ENCODE results near the gene ADGRF1.

Gene ADGRF1

DNA sequence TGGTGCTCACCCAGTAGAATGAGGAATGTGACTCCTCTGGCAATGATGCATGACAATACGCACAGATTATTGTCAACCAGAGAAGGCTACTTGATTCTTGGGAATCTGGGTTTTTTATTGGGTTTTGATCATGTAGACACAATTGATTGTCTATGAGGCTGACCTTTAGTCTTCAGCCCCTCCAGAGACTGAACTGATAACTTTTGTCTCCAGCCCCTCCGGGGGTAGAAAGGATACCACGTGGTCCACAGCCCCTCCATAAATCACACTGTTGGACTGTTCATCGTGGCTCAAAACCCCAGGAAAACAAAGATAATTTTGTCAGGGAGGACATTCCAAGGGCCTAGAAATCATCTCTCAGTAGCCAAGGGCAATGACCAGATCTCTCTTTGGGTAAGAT is 62.9 kb downstream of the ADGRF1 start:
- DNase-seq, result no peak

DNA sequence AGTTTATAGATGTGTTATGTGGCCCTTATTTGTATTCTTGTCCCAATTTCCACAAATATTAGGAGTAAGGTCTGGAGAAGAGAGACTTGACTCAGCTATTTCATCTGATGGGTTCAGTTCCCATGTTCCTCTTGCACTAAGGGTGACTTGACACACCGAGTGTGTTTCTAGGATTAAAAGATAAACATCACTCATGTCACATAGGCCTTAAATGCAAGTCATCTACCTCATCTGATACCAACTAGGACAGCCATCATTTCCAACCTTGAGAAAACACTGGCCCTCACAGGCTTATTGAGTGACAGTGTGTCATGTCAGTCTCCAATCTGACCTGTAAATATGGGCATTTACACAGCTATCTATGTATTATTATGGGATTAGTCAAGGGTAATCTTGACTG is 67.3 kb downstream of the ADGRF1 start:
- DNase-seq, result no peak

DNA sequence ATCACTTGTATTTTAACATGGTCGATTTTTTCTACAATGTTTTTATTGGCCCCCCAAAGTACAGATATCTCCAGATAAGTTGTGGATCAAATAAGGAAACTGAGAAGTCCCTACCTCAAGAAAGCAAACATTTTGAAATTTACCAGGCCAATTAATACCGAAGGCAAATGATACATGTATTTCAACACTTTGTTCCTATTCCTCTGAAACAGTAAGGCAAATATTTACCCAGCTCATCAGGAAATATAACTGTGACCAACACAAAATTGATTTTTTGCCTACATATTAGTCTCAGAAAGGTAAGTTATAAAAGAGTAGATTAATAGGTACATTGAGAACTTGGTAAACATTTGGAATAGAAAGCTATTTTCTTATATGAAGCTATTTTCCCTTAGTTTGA is 69.1 kb downstream of the ADGRF1 start:
- no peak for DNase-seq

DNA sequence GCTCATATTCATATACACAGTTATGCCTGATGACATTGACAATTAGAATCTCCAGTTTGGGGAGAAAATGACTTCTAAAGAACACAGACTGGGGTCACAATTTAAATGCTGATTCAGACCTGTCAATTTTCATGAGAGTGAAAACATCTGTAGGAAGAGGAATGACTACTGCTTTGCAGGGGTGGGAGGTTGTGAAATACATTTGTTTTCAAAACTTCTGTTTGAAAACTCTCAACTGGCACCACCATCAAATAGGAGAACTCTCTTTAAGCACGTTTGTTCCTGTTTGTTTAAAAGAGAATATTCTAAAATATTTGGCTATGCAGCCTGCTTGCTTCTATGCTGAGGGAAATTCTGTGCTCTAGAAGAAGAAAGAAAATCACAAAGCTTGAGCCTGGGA is 69.6 kb downstream of the ADGRF1 start:
- no peak for DNase-seq

DNA sequence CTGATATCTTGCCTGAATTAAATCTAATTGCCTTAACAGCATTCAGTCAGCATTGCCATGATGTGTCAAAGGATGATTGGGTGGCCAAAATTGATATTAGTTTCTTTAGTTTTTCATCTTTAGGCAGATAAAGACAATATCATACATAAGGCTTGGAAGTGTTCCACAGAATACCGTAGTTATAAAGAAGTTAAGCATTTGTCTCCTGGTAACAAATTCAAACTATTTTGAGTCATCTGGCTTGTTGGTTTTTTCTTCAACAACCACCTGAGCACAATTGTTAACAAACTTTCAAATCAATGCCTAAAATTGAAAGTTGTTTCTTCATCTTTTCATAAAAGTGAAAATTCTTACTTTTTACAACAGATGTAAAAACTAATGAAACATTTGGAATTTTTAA is 72.9 kb downstream of the ADGRF1 start:
- DNase-seq, result no peak

DNA sequence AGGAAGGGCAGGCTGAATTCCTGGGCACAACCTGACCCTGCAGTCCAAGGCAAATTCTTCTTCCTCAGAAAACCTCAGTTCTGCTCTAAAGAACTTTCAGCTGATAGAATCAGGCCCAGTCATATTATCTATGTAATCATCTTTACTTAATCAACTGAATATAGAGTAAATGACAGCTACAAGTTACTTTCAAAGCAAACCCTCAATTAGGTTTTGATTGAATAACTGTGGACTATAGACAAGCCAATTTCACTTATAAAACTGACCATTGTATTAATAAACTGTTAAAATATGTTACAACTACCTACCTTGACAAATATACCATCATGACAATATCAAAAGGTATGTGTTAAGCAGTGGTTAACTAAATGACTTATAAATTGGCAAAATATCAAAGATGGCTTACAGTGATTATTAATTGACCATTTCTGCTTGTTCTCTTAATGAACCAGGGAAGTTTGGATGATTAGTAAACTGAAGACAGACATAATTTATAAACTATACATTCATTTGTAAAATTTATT is 74.2 kb downstream of the ADGRF1 start:
- no peak for DNase-seq

DNA sequence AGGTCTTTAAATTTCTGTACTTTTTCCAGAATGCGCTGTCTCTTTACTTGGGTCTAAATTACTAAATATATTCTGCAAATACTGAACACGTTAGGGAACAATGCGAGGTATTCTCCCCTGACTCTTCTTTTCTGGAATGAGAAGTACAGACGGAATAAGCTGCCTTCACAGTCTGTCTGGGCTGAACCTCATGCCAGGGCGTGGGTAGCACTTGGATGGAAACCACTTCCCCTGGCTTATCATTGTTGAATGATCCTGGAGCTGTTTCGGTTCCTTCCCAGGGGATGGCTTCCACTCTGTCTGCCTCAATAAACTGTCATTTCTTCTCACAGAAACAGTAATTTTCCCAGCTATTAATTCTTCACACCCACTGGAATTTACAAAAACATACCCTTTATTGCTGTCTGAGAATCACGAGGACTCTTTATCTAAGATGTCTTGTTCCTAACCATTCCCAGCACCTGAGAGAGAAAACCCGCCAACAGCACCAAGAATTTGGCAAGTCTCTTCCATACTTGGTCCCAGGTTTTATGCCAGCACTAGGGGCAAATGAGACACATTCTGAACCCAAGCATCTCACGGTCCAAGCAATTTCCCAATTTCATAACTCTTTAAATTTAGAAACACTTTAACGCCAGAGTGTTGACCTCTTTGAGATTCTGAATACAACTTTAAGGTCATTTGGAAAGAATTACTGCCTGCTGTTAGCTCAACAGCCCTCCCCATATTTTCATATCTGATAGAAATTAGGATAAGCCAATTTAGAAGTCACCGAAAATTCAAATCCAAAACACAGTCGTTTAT is 77.2 kb downstream of the ADGRF1 start:
- DNase-seq, result no peak

DNA sequence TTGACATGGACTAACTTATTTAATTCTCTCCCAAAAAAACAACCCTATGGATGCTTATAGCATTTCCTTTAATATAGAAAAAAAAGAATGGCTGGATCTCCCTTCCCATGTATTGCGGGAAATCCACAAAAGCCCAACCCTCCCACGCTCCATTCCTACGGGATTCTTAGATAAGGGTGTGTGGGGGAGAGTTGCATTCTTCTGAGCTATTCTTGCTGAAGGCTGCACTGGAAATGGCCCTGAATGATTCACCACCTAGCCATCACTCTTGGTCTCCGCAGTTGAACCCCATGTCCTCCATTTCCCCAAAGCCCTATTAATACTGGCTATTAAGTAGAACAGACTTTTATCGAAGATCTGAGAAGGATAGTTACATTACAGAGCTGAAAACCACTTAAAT is 78.5 kb downstream of the ADGRF1 start:
- no peak for DNase-seq

DNA sequence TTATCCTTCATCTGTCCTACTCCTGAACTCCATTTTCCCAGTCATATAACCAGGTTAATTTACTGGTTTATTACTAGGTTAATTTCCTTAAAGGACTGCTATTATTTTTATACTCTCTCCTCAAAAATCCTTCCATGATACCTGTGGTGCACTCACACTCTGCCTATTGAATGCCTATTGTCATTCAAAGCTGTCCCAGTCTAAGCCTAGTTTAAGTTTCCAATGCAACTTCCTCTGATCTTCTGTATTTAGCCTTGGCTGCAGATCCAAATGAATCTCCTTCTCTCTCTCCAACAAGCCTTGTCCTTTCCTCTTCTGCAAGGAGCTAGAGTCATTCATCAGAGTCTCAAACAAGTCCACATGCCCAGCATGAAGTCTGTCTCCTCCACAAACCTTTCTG is 79.1 kb downstream of the ADGRF1 start:
- no peak for DNase-seq

DNA sequence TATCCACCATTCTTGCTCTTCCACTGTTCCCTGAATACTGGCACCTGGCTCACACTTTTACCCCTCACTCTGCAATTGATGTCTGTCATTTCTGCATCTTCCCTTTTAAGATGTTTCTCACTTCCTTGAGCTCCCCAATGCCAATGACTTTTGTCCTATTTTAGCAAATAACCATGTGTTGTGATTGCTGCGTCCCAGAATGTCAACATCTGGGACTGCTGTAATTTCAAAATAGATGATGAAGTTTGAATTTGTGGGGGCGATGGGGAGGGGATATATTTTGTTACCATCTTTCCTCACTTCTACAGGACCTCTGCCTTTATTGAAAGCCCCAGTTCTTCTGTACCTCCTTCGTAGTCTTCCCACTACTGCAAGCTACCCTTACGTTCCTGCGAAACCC is 80.4 kb downstream of the ADGRF1 start:
- DNase-seq, result no peak

DNA sequence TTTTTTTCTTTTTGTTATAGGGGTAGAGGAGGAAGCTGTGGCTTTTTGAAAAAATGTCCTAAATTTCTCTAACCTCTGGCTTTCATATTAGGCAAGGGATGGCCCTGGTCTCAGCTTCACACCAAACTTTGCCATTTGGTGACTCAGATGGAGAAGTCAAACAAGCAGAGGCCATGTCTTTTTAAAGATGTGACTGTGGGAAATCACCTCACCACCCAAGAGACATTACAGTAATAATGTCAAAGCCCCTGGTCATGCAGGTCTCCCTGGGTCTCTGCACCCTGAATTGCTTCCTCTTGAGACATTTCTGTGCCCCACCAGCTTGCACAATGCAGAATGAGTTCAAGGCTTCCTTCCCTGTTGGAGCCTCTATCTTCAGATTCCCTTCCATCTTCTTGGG is 80.9 kb downstream of the ADGRF1 start:
- no peak for DNase-seq

DNA sequence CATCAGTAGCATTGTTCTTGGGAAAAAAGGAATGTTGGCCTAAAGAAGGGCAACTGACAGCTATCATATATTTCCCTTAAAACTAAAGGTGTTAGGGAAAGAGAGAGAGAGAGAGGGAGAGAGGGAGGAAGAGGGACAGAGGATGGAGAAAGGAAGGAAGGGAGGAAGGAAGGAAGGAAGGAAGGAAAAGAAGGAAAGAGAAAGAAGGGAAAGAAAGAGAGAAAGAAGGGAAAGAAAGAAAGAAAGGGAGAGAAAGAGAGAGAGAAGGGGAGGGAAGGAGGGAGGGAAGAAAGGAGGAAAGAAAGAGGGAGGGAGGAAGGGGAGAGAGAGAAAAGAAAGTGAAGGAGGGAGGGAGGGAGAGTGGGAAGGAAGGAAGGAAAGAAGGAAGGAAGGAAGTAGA is 82.7 kb downstream of the ADGRF1 start:
- DNase-seq, result no peak

DNA sequence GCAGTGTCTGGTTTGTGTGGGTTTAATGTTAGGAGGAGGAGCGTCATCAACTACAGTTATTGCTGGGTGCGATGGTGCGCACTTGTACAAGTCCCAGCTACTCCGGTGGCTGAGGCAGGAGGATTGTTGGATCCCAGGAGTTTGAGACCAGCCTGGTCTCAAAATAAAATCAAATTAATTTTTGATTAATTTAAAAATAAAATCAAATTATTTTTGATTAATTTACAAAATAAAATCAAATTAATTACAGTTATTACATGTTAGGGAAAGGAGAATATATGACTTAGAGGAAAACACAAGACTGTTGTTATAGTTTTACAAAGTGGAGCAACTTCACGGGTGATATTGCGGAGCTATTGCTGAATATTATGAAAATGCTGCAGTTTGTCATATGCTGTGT is 85.7 kb downstream of the ADGRF1 start:
- DNase-seq, result no peak

DNA sequence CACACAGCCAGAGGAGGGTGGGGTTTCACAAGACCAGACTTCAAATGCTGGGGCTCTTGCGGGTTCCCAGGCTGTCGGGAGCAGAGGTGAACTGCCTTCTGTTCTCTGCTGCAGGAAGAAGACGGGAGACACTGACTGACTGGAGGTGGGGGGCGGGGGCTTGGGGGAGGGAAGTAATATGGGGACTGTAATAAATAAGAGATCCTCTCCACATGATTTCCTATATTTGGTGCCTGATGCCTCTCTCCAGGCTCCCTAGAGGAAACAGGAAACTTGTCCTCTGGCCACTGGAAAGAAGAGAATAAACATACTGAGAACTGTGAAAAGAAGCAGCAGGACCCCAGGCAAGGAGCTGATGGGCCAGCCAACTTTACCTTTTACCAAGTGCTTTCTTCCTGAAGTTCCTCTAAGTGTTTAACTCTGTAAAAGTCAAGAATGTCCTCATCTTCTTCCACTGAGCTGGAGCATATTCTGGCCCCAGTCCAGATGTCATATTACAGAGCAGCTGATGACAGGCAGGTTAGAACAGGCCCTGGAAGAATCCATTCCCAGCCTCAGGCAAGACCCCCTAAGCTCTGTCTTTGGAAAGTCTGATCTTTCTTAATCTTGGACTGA is 87.2 kb downstream of the ADGRF1 start:
- DNase-seq, result no peak

DNA sequence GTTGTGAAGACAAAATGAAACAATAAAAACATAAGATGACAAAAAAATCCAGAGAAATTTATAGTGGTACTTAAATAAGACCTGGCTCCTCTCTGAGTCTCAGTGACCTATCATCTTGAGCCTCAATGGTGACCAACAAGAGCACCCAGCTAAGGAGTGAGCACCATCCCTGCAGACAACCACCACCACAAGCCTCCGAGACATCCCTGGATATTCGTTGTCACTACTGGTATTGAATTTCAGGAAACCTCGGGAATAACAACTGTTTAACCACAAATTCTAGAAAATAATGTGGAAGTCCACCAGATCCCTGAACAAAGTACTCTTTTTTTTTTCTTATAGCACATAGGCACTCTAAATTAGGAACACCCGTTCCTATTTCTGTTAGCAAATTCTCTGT is 88.2 kb downstream of the ADGRF1 start:
- DNase-seq, result no peak

DNA sequence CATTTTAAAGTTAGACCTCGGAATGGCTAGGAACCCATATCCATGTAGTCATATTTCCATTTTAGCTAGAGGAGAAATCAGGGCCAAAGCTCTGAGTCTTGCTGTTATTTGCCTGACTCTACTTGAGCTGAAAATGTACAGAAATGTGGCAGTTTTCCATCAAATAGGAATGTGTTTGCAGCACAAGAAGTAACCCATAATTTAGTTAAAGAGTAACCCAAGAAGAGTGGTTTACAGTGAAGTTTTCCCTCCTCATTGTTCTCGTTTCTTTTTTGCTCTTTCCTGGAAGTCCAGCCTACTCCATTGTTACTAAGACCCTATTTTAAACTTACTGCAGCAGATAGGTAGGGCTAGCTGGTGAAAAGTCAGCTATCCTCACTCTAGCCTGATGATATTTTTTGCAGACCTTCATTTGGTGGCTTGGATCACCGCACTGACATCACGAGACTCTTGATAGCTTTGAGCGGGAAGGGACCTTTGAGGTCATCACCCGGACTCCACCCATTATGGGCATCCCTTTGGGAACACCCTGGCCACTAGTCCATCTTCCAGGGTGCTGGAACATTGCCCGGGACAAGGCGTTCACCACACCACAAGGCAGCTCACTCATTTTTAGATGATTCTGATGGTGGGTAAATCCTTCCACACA is 92.4 kb downstream of the ADGRF1 start:
- DNase-seq, result no peak

DNA sequence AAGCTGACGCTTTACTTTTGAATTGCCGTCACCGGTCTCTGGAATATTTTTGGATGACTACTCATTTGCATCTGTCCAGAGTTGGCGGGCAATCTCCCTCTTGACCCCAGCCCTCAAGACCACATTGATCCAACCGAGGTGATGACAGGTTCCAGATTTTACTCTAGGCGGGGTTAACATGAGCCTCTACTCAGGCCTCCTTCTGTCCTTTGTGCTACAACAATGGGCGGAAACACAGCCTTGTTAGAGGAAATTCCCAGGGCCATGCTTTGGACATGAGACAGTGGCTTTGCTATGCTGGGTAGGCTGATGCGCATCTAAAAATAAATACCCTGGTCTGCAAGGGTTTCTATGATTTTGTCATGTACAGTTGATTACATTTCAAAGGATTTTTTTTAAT is 93.4 kb downstream of the ADGRF1 start:
- DNase-seq, result no peak

Measured in right kidney (tissue), 1 donor.